Measurements from ENCODE around the gene SPPL3. TPM values are rescaled to one million over a fixed set of nuclear protein-coding genes. Genes with fewer than 3 reads are reported as not detected.
A peak's percentile ranks its signal among the peaks of the same experiment; 100 is the strongest.

The SPPL3 gene
- total RNA-seq, 1 experiment from 2014 or later, result 32.5 TPM

DNA sequence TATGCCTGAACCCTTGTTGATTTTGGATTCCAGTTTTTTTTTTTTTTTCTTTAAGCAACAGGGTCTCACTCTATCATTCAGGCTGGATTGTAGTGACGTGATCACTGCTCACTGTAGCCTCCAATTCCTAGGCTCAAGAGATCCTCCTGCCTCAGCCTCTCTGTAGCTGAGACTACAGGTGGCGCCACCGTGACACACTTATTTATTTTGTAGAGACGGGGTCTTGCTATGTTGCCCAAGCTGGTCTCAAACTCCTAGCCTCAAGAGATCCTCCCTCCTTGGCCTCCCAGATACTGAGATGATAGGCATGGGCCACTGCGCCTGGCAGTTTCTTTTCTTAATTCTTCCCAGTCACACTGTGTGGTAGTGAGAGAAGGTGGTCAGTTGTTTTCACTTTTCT is 153.4 kb downstream of the SPPL3 start:
- no peak overlapping the region for H3K4me3 Mint-ChIP-seq
- no peak overlapping the region for H3K27ac Mint-ChIP-seq
- CTCF ChIA-PET, result interaction anchor here (0.7 to 2.7 kb wide), 5 partner anchors 13 to 254 kb away, joined by 3 to 11 read pairs (median 3); no protein-coding TSS in a partner anchor
- POLR2A ChIA-PET, result no interaction called here
- H3K4me1 Mint-ChIP-seq, result no peaks in the 10 kb centered on the region
- peaks cover 17% of the 10 kb centered on the region for H3K9me3 Mint-ChIP-seq
- DNase-seq (ENCODE audit: low spot score) (no peak), ATAC-seq (no peak)
- H3K36me3 Mint-ChIP-seq, result peaks cover 9% of the 10 kb centered on the region; the same call in 1 of the 2 replicates
- H3K27me3 Mint-ChIP-seq (ENCODE audit: low read depth), result no peaks in the 10 kb centered on the region
- TF ChIP-seq ZNF263 (CRISPR knock-in tag; IDR thresholded peaks at IDR 0.05; ENCODE audit: low read depth), result no peak
- no peak for TF ChIP-seq IRF2 (CRISPR knock-in tag; IDR thresholded peaks at IDR 0.05; ENCODE audit: borderline replicate concordance, low read depth)
- peak; percentile 93 for TF ChIP-seq ZNF121 (CRISPR knock-in tag; IDR thresholded peaks at IDR 0.05)
- TF ChIP-seq, protein P1, sequence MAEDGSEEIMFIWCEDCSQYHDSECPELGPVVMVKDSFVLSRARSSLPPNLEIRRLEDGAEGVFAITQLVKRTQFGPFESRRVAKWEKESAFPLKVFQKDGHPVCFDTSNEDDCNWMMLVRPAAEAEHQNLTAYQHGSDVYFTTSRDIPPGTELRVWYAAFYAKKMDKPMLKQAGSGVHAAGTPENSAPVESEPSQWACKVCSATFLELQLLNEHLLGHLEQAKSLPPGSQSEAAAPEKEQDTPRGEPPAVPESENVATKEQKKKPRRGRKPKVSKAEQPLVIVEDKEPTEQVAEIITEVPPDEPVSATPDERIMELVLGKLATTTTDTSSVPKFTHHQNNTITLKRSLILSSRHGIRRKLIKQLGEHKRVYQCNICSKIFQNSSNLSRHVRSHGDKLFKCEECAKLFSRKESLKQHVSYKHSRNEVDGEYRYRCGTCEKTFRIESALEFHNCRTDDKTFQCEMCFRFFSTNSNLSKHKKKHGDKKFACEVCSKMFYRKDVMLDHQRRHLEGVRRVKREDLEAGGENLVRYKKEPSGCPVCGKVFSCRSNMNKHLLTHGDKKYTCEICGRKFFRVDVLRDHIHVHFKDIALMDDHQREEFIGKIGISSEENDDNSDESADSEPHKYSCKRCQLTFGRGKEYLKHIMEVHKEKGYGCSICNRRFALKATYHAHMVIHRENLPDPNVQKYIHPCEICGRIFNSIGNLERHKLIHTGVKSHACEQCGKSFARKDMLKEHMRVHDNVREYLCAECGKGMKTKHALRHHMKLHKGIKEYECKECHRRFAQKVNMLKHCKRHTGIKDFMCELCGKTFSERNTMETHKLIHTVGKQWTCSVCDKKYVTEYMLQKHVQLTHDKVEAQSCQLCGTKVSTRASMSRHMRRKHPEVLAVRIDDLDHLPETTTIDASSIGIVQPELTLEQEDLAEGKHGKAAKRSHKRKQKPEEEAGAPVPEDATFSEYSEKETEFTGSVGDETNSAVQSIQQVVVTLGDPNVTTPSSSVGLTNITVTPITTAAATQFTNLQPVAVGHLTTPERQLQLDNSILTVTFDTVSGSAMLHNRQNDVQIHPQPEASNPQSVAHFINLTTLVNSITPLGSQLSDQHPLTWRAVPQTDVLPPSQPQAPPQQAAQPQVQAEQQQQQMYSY (CRISPR knock-in tag; IDR thresholded peaks at IDR 0.05), result no peak
- TF ChIP-seq, protein P2, sequence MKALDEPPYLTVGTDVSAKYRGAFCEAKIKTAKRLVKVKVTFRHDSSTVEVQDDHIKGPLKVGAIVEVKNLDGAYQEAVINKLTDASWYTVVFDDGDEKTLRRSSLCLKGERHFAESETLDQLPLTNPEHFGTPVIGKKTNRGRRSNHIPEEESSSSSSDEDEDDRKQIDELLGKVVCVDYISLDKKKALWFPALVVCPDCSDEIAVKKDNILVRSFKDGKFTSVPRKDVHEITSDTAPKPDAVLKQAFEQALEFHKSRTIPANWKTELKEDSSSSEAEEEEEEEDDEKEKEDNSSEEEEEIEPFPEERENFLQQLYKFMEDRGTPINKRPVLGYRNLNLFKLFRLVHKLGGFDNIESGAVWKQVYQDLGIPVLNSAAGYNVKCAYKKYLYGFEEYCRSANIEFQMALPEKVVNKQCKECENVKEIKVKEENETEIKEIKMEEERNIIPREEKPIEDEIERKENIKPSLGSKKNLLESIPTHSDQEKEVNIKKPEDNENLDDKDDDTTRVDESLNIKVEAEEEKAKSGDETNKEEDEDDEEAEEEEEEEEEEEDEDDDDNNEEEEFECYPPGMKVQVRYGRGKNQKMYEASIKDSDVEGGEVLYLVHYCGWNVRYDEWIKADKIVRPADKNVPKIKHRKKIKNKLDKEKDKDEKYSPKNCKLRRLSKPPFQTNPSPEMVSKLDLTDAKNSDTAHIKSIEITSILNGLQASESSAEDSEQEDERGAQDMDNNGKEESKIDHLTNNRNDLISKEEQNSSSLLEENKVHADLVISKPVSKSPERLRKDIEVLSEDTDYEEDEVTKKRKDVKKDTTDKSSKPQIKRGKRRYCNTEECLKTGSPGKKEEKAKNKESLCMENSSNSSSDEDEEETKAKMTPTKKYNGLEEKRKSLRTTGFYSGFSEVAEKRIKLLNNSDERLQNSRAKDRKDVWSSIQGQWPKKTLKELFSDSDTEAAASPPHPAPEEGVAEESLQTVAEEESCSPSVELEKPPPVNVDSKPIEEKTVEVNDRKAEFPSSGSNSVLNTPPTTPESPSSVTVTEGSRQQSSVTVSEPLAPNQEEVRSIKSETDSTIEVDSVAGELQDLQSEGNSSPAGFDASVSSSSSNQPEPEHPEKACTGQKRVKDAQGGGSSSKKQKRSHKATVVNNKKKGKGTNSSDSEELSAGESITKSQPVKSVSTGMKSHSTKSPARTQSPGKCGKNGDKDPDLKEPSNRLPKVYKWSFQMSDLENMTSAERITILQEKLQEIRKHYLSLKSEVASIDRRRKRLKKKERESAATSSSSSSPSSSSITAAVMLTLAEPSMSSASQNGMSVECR (CRISPR knock-in tag; IDR thresholded peaks at IDR 0.05; ENCODE audit: borderline replicate concordance), result no peak

DNA sequence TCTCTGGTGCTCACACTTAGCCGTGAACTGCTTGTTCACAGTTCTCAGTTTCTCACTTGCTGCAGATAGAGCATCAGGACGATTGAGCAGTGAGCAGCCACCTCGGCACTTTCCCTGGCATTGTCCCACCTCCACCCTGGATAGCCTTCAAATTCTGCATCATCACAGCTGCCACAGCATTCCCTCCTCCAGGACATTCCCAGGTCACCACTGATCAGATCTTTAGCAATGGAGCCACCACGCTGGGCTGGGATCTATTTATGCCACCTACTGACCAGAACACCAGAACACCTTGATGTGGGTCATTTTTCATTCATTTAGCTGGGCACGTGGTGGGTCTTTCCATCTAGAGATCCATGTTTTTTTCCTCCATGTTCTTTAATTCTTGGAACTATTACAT is 154.9 kb downstream of the SPPL3 start:
- peaks cover 4% of the 10 kb centered on the region for H3K9me3 Mint-ChIP-seq
- H3K27me3 Mint-ChIP-seq (ENCODE audit: low read depth), result no peaks in the 10 kb centered on the region
- H3K36me3 Mint-ChIP-seq, result peaks cover 2% of the 10 kb centered on the region; the same call in 1 of the 2 replicates
- DNase-seq (ENCODE audit: low spot score) (no peak), ATAC-seq (no peak)
- ChIA-PET POLR2A (no interaction called here), CTCF (interaction anchor here (0.7 to 1.2 kb wide), 2 partner anchors 11 to 475 kb away, joined by 3 to 5 read pairs; no protein-coding TSS in a partner anchor)
- no peaks in the 10 kb centered on the region for H3K4me1 Mint-ChIP-seq
- H3K27ac Mint-ChIP-seq, result no peak overlapping the region
- TF ChIP-seq ESRRA (CRISPR knock-in tag; IDR thresholded peaks at IDR 0.05; ENCODE audit: borderline replicate concordance) (no peak), KAT7 (CRISPR knock-in tag; IDR thresholded peaks at IDR 0.05; ENCODE audit: borderline replicate concordance) (no peak)
- no peak overlapping the region for H3K4me3 Mint-ChIP-seq

DNA sequence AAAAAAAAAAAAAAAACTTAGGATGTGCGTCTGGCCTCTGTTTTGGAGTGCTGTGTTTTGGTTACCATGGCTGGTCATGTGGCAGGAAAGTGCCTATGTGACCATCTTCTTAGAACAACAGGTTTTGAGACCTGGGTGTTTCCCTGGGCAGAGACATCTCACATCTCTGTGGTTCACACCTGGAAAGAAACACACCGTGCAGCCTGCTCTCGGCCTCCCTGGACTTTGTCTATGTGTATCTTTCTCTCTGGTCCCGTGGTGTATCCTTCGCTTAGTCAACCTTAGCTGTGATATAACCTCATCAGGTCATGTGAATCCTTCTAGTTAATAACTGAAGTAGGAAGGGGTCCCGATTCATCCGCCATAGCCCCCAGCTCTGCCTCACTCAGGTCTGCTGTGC is 155.9 kb downstream of the SPPL3 start:
- H3K27ac Mint-ChIP-seq, result peak overlapping the region; percentile 67; the same call in 1 of the 2 replicates
- TF ChIP-seq TEAD4 (CRISPR knock-in tag; IDR thresholded peaks at IDR 0.05), result no peak
- no peak for TF ChIP-seq ZBTB21 (CRISPR knock-in tag; IDR thresholded peaks at IDR 0.05; ENCODE audit: borderline replicate concordance)
- H3K36me3 Mint-ChIP-seq, result no peaks in the 10 kb centered on the region
- no peaks in the 10 kb centered on the region for H3K27me3 Mint-ChIP-seq (ENCODE audit: low read depth)
- H3K9me3 Mint-ChIP-seq, result no peaks in the 10 kb centered on the region
- ChIA-PET POLR2A (no interaction called here), CTCF (interaction anchor here (0.6 to 1.2 kb wide), 2 partner anchors 205 to 257 kb away, joined by 3 to 5 read pairs; no protein-coding TSS in a partner anchor)
- H3K4me1 Mint-ChIP-seq, result no peaks in the 10 kb centered on the region
- ATAC-seq, result no peak
- no peak for DNase-seq (ENCODE audit: low spot score)
- H3K4me3 Mint-ChIP-seq, result no peak overlapping the region

DNA sequence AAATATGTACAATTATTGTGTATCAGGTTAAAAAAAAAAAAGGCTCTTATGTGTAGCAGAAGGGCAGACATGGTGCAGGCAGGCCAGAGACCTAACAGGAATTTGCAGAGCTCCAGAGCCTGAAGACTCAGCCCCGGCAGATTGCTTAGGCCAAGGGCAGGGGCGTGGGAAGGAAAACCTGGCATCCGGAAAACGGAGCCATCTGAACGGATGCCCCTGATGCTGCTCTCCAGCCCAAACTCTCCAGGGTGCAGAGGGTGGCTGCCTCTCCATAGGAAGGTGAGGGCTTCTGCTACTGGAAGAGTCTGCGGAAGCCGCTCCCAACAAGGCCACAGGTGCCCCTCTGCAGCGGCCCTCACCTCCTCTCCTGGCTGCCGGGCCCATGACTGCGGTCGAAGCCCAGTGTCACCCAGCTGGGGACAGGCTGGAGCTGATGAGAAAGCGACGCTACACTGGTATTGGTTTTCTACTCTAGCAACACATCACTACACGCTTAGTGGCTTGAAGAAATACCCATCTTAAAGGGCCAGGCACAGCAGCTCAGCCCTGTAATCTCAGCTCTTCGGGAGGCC is 159.2 kb downstream of the SPPL3 start:
- DNase-seq (ENCODE audit: low spot score) (no peak), ATAC-seq (no peak; the same call in 1 of the 2 replicates)
- TF ChIP-seq ATF1 (CRISPR knock-in tag; IDR thresholded peaks at IDR 0.05), result no peak
- TF ChIP-seq, protein P1 (CRISPR knock-in tag; IDR thresholded peaks at IDR 0.05), result peak; percentile 87
- Mint-ChIP-seq H3K27ac (no peak overlapping the region), H3K4me1 (no peaks in the 10 kb centered on the region), H3K9me3 (no peaks in the 10 kb centered on the region), H3K4me3 (no peak overlapping the region), H3K27me3 (ENCODE audit: low read depth) (no peaks in the 10 kb centered on the region), H3K36me3 (no peaks in the 10 kb centered on the region)
- CTCF ChIA-PET, result interaction anchor here (1.5 kb wide), 1 partner anchor 227 kb away, joined by 4 read pairs; no protein-coding TSS in a partner anchor
- POLR2A ChIA-PET, result no interaction called here
